SW 1271 (cell line): Measurements from ENCODE around the gene KCNQ1.

ENCODE experiments used
- DNase-seq, 2 experiments: peaks; one replicate each; lab custom pipeline; 2025; lab: John Stamatoyannopoulos, UW

Gene KCNQ1

GRCh38 chr11:2409611-2410468, 35.0 kb upstream of the KCNQ1 start:
- no peak for DNase-seq

GRCh38 chr11:2410616-2411015, 34.2 kb upstream of the KCNQ1 start:
- DNase-seq = no peak

- DNase-seq = no peak
Measured at GRCh38 chr11:2411446-2412305, 33.1 kb upstream of the KCNQ1 start.

DNA sequence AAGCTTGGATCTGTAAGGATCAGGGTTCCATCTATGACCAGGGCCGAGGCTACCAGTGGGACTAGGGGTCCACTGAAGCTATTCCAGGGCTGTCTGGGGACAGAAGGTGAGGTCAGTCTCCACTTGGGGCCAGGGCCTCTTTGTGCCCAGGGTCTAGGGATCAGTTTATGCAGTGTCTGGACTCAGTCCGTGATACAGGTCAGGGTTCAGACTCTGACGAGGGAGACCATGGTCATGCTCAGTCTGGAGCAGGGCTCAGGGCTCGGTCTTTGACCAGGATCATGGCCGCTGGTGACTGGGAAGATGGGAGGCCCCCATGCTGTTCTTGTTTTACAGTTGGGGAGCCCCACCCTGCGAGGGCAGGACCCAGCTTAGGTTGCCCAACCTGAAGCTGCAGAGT, 32.5 kb upstream of the KCNQ1 start:
- no peak for DNase-seq

DNA sequence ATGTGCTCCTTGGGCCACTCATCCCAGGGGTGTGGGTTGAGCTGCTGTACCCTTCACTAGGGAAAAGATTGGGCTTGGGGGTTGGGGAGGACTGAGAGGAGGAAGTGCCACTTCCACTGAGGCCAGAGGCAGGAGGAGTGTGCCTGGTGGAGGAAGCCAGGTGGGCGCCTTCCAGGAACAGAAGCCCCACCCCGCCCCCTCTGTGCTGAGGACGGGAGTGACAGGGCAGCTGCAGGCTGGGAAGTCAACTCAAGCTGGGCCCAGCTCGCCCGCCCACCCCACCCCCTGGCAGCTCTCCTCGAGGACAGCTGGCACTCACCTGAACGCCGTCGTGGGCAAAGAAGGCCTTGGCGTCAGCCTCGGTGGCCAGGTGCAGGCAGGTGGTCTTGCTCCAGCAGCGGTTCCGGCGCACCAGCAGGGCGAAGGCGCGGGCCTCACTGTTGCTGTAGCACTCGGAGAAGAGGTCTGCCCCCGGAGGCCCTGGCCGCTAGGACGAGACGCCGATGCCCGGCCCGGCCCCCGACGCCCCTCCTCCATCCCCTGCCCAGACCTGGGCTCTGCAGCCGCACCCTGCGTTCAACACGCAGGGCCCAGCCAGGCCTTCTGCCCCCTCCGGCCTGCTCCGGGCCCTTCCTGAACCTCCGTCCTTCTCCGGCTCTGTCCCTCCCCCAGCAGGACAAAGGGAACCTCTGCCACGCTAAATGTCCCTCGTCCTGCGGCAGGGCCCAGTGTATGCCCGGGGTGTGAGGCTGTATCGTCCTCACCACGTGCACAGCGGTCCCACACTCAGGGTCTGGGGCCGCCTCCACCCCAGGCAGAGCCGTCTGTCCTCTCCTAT, 30.8 kb upstream of the KCNQ1 start:
- DNase-seq = no peak

- no peak for DNase-seq
Measured at GRCh38 chr11:2414616-2415015, 30.2 kb upstream of the KCNQ1 start.

DNA sequence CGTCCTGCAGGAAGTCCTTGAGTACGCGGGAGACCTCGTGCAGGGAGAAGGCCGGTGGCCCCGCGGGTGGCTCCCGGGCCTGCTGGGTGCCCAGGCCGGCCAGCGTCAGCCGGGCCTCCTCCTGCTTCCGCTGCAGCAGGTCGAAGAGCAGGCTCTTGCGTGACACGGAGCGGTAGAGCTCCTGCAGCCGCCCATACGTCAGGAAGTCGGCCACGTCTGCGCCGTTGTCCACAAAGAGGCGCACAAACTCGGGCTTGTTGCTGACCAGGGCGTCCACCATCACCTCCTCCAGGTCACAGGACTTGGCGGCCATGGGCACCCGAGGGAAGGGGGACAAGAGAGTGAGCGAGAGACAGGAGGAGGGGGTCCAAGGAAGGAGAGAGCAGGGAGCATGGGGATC, 29.6 kb upstream of the KCNQ1 start:
- DNase-seq = no peak

DNA sequence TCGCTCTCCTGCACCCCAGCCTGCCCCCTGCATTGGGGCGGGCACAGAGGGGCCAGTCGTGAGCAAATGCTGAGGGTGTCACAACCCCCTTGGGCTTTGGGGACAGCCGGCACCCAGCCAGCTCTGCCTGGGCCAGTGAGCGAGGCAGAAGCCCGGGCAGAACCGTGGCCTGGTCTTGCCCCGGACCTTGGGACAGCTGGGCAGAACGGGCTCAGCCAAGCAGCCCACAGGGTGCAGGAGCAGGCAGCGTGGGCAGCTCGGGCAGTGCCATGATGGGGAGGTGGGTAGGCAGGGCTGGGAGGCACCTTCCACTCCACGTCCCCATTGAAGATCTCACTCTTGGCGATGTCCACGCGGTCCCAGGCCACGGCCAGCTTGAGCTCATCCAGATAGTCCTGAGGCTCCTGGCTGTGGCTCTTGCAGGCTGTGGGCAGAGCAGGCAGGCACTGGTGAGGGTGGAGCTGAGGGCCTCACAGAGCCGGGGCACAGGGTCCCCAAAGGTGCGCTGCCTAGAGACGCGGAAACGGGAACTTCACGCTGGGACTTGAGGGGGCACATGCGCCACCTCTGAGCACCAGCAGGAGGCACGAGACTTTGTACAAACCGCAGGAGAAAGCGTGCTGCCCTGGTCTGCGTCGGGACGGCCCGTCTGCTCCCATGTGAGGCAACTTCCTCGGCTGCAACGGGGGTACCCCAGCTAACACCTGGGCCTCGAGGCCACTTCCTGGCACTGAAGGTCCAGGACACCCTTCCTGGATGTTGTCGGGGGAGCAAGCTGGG, 29.0 kb upstream of the KCNQ1 start:
- DNase-seq = no peak

GRCh38 chr11:2416765-2417164, 28.0 kb upstream of the KCNQ1 start:
- DNase-seq = no peak

DNA sequence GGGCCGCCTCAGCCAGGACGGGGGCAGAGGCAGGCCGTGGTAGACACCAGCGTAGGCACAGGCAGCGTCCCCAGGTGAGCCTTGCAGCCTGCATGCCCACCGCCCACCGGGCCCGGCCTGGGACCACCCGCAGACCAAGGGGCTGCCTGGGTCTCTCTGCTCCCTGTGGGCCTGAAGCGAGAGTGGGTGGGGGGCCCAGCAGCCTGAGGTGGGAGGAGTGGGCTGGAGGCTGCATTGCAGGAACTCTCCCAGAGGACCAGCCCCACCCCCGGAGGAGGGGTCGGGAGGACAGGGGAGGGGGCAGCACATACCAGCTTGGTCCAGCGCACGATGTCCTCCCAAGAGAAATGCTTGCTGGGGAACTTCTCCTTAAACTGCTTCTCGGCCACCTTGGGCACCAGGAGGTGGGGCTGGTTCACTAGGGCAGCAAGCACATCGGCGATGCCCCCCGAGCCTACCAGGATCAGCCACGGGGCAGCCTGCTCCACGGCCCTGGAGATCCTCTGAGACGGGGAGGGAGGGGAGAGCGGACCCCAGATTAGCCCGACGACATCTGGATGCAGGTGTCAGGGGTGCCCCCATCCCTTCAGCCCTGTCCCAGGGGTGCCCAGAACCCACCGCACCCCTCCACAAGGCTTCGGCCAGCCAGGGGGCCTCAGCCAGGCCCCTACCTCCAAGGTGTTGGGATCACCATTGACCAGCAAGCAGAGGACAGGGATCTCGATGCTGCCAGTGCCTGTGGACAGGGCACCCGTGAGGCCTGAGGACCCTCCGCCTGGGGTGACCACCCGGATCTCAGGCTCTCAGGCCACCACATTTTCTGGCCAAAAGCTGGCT, 26.7 kb upstream of the KCNQ1 start:
- no peak for DNase-seq

GRCh38 chr11:2418693-2419360, 26.0 kb upstream of the KCNQ1 start:
- DNase-seq = no peak

DNA sequence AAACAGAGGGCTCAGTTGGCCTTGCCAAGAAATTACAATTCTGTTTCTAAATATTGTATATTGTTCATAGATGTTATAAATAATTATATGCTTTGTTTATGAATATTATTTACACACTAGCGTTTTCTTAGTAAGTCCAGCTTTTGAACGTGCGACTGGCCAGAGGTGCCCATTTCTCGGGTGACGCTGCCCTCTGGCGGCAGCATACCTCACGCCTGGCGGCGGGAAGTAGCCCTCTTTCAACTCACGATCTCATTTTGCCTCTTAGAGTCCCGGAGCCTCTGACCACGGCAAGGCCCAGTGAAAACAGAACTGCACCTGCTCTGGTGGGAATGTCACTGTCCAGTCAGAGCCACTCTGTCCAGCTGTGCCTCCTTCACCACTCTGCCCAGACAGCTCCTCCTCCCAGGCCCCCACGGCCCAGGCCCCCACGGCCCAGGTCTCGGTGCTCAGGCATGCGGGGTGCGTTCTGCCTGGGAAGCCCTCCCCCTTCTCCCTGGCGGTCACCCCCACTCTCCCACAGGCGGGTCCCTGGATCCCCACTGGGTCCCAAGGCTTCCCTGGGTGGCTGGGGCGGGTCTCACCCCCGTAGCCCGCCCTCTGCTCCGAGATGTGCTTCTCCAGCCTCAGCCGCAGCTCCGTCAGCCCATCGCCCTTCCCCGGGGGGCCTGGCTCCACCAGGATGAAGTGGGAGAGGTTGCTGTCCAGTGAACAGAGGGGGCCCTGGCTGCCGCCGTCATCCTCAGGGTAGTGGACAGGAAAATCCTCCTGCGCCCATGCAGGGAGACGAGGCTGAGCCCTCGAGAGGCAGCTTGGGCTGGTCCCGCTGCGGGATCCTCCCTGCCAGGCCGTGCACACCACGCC, 24.9 kb upstream of the KCNQ1 start:
- DNase-seq = peak in 1 of 2 experiments; percentile 73

- peak in 1 of 2 experiments; percentile 51 for DNase-seq
Measured at GRCh38 chr11:2420502-2421225, 24.1 kb upstream of the KCNQ1 start.

DNA sequence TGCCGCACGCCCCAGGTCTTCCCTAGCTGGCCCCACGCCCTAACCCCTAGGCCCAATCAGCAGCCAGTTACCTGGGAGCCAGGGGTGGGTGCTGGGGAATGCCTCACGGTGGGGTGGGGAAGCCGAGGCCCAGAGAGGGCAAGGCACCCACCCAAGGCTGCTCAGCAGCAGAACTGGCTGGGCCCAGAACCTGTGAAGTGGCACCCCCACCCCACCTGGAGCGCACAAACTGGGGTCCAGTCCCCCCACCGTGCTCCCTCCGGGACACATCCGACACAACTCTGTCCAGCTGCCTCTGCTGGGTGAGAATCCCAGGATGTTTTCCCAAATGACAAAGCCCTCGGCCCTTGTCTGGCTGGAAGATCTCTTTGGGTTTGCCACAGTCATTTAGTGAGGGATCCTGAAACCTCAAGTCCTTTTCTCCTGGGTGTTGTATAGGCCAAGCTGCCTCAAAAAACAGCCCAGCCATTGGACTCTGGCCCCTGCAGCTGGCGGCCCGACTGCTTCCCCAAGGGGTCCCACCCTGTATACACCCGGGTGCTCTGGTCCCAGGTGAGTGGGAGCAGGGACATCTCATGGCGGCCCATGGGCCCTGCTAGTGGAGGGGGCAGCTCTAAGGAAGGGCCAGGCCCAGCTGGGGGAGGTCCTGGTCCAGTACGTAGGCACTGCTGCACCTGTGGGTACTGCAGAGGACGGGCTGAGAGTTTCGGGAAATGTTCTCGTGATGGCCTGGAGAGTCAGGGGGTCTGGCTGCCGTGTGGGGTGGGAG, 23.4 kb upstream of the KCNQ1 start:
- no peak for DNase-seq

GRCh38 chr11:2421996-2422395, 22.8 kb upstream of the KCNQ1 start:
- DNase-seq = no peak

DNA sequence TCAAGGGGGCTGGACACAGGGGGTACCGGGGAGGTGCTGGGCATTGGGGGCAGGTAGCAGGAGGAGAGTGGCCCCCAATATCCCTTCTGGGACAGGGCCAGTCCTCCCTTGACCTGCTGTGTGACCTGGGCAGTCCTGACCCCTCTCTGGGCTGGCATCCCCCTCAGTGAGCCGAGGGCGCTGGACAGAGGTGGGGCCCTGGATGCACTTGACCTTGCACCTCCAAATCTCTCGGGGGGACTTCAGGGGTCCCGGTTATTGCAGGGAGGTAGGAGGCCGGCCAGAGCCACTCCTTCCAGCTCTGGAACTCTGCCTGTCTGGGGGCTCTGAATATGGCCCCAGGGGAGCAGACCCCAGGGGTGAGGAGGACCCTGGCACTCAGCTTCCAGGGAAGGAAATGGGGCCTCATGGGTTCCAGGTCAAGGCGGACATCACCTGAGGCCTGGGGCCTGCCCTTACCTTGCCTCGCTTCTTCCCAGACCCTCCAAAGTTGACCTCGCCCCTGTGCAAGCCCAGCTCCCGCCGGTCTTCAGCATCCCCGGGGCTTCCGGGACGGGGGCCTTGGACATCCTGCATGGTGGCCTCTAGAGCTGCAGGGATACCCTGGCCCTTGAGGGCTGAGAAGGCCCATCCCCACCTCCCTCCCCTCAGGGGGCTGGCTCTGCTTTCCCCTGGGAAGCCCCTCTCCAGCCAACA, 22.2 kb upstream of the KCNQ1 start:
- DNase-seq = no peak
